Activated CD8-positive, alpha-beta T cell treated with anti-CD3 and anti-CD28 coated beads for 36 hours (primary cell): Measurements from ENCODE around the gene NBAS. TPM values are rescaled to one million over a fixed set of nuclear protein-coding genes. Genes with fewer than 3 reads are reported as not detected.
"Not testable (repeated sequence)": the region's sequence is repeated elsewhere in the genome, so short reads cannot be mapped to it uniquely, and the experiment has no call there.

Experiments
- ATAC-seq: fragments of 200-7000 bp; cut with Tn5 transposase; one replicate; pipeline ENCODE4 v1.10.0; 2021; ENCODE audit warnings: mild to moderate bottlenecking, moderate library complexity
- CTCF ChIA-PET: fragments of 350-600 bp; sonication (Branson Sonifier 250); formaldehyde crosslinking; loops from one replicate; lab custom pipeline; 2021; ENCODE audit warnings: antibody characterized with exemption; lab: Charles Lee
- POLR2A ChIA-PET: fragments of 350-600 bp; sonication (Branson Sonifier 250); formaldehyde crosslinking; loops from one replicate; lab custom pipeline; 2021; ENCODE audit warnings: antibody characterized with exemption; lab: Charles Lee
- DNase-seq: peaks from one replicate; pipeline ENCODE4 v3.0.0-alpha.2; 2020
- H3K27ac Mint-ChIP-seq: one replicate; pipeline ENCODE4 v1.8.0; 2021; ENCODE audit warnings: mild to moderate bottlenecking, mixed read lengths
- H3K27me3 Mint-ChIP-seq: one replicate; pipeline ENCODE4 v1.8.0; 2021; ENCODE audit warnings: mixed read lengths
- H3K36me3 Mint-ChIP-seq: one replicate; pipeline ENCODE4 v1.8.0; 2021; ENCODE audit warnings: low read depth, mixed read lengths
- H3K4me1 Mint-ChIP-seq: one replicate; pipeline ENCODE4 v1.8.0; 2021; ENCODE audit warnings: low read depth, mixed read lengths
- H3K4me3 Mint-ChIP-seq: one replicate; pipeline ENCODE4 v1.8.0; 2021; ENCODE audit warnings: mild to moderate bottlenecking, moderate library complexity, mixed read lengths
- H3K9me3 Mint-ChIP-seq: one replicate; pipeline ENCODE4 v1.8.0; 2021; ENCODE audit warnings: mixed read lengths
- CTCF ChIP-seq: fragments of 200-600 bp; IDR thresholded peaks from one replicate; pipeline ENCODE4 v1.8.0; 2022; ENCODE audit warnings: antibody characterized with exemption, mild to moderate bottlenecking
- intact Hi-C: fragments of 100-400 bp; cut with micrococcal nuclease; formaldehyde crosslinking; loops from one replicate; pipeline ENCODE4 v1.10.0; 2022
- total RNA-seq, 2 experiments: library from RNA; stranded (reverse); gene quantifications; one replicate each; pipeline ENCODE4 v1.2.3, GENCODE V29; 2021

NBAS gene
- total RNA-seq, 2 experiments from 2014 or later = 40.9 to 41.9 TPM

GRCh38 chr2:15546297-15547098 lies 14.6 kb downstream of the NBAS start:
- intact Hi-C loops = no loop called here
- ATAC-seq = no peak
- CTCF ChIA-PET = interaction anchor here (0.7 to 2.6 kb wide), 17 partner anchors 9 to 305 kb away, joined by 3 to 19 read pairs (median 4); partner anchors contain the start of genes DDX1 and NBAS

GRCh38 chr2:15544227-15544626 lies 16.9 kb downstream of the NBAS start:
- Mint-ChIP-seq H3K4me3 (no peak overlapping the region), H3K4me1 (no peaks in the 10 kb centered on the region), H3K9me3 (no peaks in the 10 kb centered on the region), H3K36me3 (peaks cover 9% of the 10 kb centered on the region), H3K27ac (no peak overlapping the region), H3K27me3 (no peaks in the 10 kb centered on the region)
- ATAC-seq = no peak
- DNase-seq = no peak
- intact Hi-C loops = no loop called here
- ChIA-PET POLR2A (no interaction called here), CTCF (no interaction called here)
- TF ChIP-seq CTCF = no peak

More at GRCh38 chr2:15546297-15547098, 14.6 kb downstream of the NBAS start:
- H3K9me3 Mint-ChIP-seq = no peaks in the 10 kb centered on the region
- peak; percentile 10 for DNase-seq
- no peak overlapping the region for H3K27ac Mint-ChIP-seq
- no peaks in the 10 kb centered on the region for H3K4me1 Mint-ChIP-seq
- POLR2A ChIA-PET = interaction anchor here (3.3 kb wide), 1 partner anchor 15 kb away, joined by 11 read pairs; the partner anchor contains the start of gene NBAS
- peaks cover 8% of the 10 kb centered on the region for H3K36me3 Mint-ChIP-seq
- TF ChIP-seq CTCF = peak; percentile 55
- H3K4me3 Mint-ChIP-seq = no peak overlapping the region
- H3K27me3 Mint-ChIP-seq = no peaks in the 10 kb centered on the region

- H3K27me3 Mint-ChIP-seq = no peaks in the 10 kb centered on the region
- intact Hi-C loops = no loop called here
- ATAC-seq (no peak), DNase-seq (no peak)
- no peaks in the 10 kb centered on the region for H3K4me1 Mint-ChIP-seq
- no peak overlapping the region for H3K27ac Mint-ChIP-seq
- CTCF ChIA-PET = interaction anchor here (0.8 kb wide), 1 partner anchor 9 kb away, joined by 3 read pairs; no protein-coding TSS in a partner anchor
- no peaks in the 10 kb centered on the region for H3K9me3 Mint-ChIP-seq
- no peak overlapping the region for H3K4me3 Mint-ChIP-seq
- TF ChIP-seq CTCF = no peak
- POLR2A ChIA-PET = no interaction called here
- H3K36me3 Mint-ChIP-seq = peaks cover 7% of the 10 kb centered on the region
Observed at GRCh38 chr2:15543541-15543940, 17.6 kb downstream of the NBAS start.

- CTCF ChIA-PET = interaction anchor here (0.8 kb wide), 1 partner anchor 10 kb away, joined by 3 read pairs; no protein-coding TSS in a partner anchor
- H3K27ac Mint-ChIP-seq = no peak overlapping the region
- H3K9me3 Mint-ChIP-seq = no peaks in the 10 kb centered on the region
- no peak overlapping the region for H3K4me3 Mint-ChIP-seq
- H3K36me3 Mint-ChIP-seq = peaks cover 9% of the 10 kb centered on the region
- intact Hi-C loops = no loop called here
- POLR2A ChIA-PET = no interaction called here
- TF ChIP-seq CTCF = no peak
- no peaks in the 10 kb centered on the region for H3K27me3 Mint-ChIP-seq
- H3K4me1 Mint-ChIP-seq = no peaks in the 10 kb centered on the region
- ATAC-seq (no peak), DNase-seq (no peak)
Observed at GRCh38 chr2:15543053-15543452, 18.1 kb downstream of the NBAS start.

GRCh38 chr2:15542269-15542668 lies 18.9 kb downstream of the NBAS start:
- ATAC-seq, H3K9me3 Mint-ChIP-seq, DNase-seq, CTCF ChIA-PET, intact Hi-C loops, H3K4me3 Mint-ChIP-seq, H3K27me3 Mint-ChIP-seq, H3K27ac Mint-ChIP-seq, POLR2A ChIA-PET, H3K4me1 Mint-ChIP-seq, H3K36me3 Mint-ChIP-seq: not testable (repeated sequence)

GRCh38 chr2:15540523-15540922 lies 20.6 kb downstream of the NBAS start:
- POLR2A ChIA-PET, intact Hi-C loops: not testable (repeated sequence)
- CTCF ChIA-PET = interaction anchor here (1.1 kb wide), 1 partner anchor 37 kb away, joined by 3 read pairs; no protein-coding TSS in a partner anchor

More at GRCh38 chr2:15540523-15540922, 20.6 kb downstream of the NBAS start:
- H3K9me3 Mint-ChIP-seq, DNase-seq, H3K27ac Mint-ChIP-seq, H3K4me1 Mint-ChIP-seq, ATAC-seq, H3K27me3 Mint-ChIP-seq, H3K4me3 Mint-ChIP-seq: not testable (repeated sequence)
- H3K36me3 Mint-ChIP-seq = peaks cover 11% of the 10 kb centered on the region
